Measurements from ENCODE around the gene LARGE1. TPM values are rescaled to one million over a fixed set of nuclear protein-coding genes. Genes with fewer than 3 reads are reported as not detected.

Gene LARGE1
- total RNA-seq, 1 experiment from 2014 or later, result 1.5 TPM

- no peak overlapping the region for H3K9ac ChIP-seq (ENCODE audit: low read length)
- no peak overlapping the region for H3K4me3 ChIP-seq (replicated peaks in 1 of 2; ENCODE audit: low read depth in 1 of 2, low read length in 2 of 2)
- no peaks in the 10 kb centered on the region for H3K4me1 ChIP-seq (ENCODE audit: control insufficient read depth in 1 of 2, insufficient read depth in 2 of 2, low read length in 2 of 2)
- H3K9me2 ChIP-seq (ENCODE audit: insufficient read depth), result no peaks in the 10 kb centered on the region
- H3K4me2 ChIP-seq (ENCODE audit: low read length), result no peak overlapping the region
- H3K36me3 ChIP-seq (ENCODE audit: control insufficient read depth in 1 of 2, insufficient read depth in 2 of 2, low read length in 2 of 2), result no peaks in the 10 kb centered on the region
- H2AFZ ChIP-seq (ENCODE audit: low read depth, low read length, poor library complexity, severe bottlenecking), result no peak overlapping the region
- ATAC-seq (no peak), DNase-seq (ENCODE audit: low read depth, low spot score) (no peak)
- TF ChIP-seq EZH2phosphoT487 (IDR thresholded peaks at IDR 0.05; ENCODE audit: borderline replicate concordance) (no peak), CBX3 (IDR thresholded peaks at IDR 0.05; ENCODE audit: low read depth) (no peak)
- intact Hi-C loops (cut with micrococcal nuclease), result no loop called here
- POLR2A ChIA-PET, result no interaction called here
- H3K9me3 ChIP-seq (ENCODE audit: control insufficient read depth in 1 of 2, insufficient read depth in 1 of 2, low read depth in 1 of 2, low read length in 2 of 2), result peaks cover 5 to 36% of the 10 kb centered on the region in 2 experiments; a peak in 2 of 4 replicates
- RAD21 ChIA-PET (ENCODE audit: low non-redundant PET in 1 of 2, low total read pairs in 2 of 2, uncharacterized antibody in 2 of 2, unreplicated experiment in 2 of 2), result no interaction called here
- H3K79me2 ChIP-seq (ENCODE audit: insufficient read depth, low read length), result no peaks in the 10 kb centered on the region
- no peaks in the 10 kb centered on the region for H4K20me1 ChIP-seq (ENCODE audit: insufficient read depth)
- no peaks in the 10 kb centered on the region for H3K27me3 ChIP-seq (ENCODE audit: insufficient read depth, low read length)
- no TSS peak for BruUV-seq (replicated peaks)
- H3K27ac ChIP-seq (ENCODE audit: low read depth, low read length), result no peak overlapping the region
- CTCF ChIA-PET, result no interaction called here
Measured at GRCh38 chr22:33440756-33441155, 479.5 kb downstream of the LARGE1 start.

- Histone ChIP-seq H3K79me2 (ENCODE audit: insufficient read depth, low read length) (no peaks in the 10 kb centered on the region), H3K9me2 (ENCODE audit: insufficient read depth) (no peaks in the 10 kb centered on the region), H3K4me2 (ENCODE audit: low read length) (no peak overlapping the region), H3K36me3 (ENCODE audit: control insufficient read depth in 1 of 2, insufficient read depth in 2 of 2, low read length in 2 of 2) (no peaks in the 10 kb centered on the region), H3K4me3 (replicated peaks in 1 of 2; ENCODE audit: low read depth in 1 of 2, low read length in 2 of 2) (no peak overlapping the region), H3K9me3 (ENCODE audit: control insufficient read depth in 1 of 2, insufficient read depth in 1 of 2, low read depth in 1 of 2, low read length in 2 of 2) (peaks cover 5 to 44% of the 10 kb centered on the region in 2 experiments; a peak in 2 of 4 replicates), H3K27ac (ENCODE audit: low read depth, low read length) (no peak overlapping the region), H3K4me1 (ENCODE audit: control insufficient read depth in 1 of 2, insufficient read depth in 2 of 2, low read length in 2 of 2) (no peaks in the 10 kb centered on the region), H2AFZ (ENCODE audit: low read depth, low read length, poor library complexity, severe bottlenecking) (no peak overlapping the region), H4K20me1 (ENCODE audit: insufficient read depth) (no peaks in the 10 kb centered on the region), H3K27me3 (ENCODE audit: insufficient read depth, low read length) (no peaks in the 10 kb centered on the region), H3K9ac (ENCODE audit: low read length) (no peak overlapping the region)
- CTCF ChIA-PET, result no interaction called here
- no TSS peak for BruUV-seq (replicated peaks)
- TF ChIP-seq CTCF (IDR thresholded peaks at IDR 0.05 in 2 of 3, conservative IDR thresholded peaks at IDR 0.05 in 1 of 3; ENCODE audit: borderline replicate concordance in 1 of 3, insufficient read depth in 1 of 3, low read depth in 2 of 3, low read length in 2 of 3), result no peak
- TF ChIP-seq CEBPB (IDR thresholded peaks at IDR 0.05; ENCODE audit: low read depth), result no peak
- no peak for TF ChIP-seq SIN3A (IDR thresholded peaks at IDR 0.05; ENCODE audit: low read depth)
- no peak for TF ChIP-seq JUND (IDR thresholded peaks at IDR 0.05)
- no peak for TF ChIP-seq REST (IDR thresholded peaks at IDR 0.05; ENCODE audit: low read depth)
- RAD21 ChIA-PET (ENCODE audit: low non-redundant PET in 1 of 2, low total read pairs in 2 of 2, uncharacterized antibody in 2 of 2, unreplicated experiment in 2 of 2), result no interaction called here
- DNase-seq (ENCODE audit: low read depth, low spot score) (no peak), ATAC-seq (no peak)
- intact Hi-C loops (cut with micrococcal nuclease), result no loop called here
- POLR2A ChIA-PET, result no interaction called here
Measured at GRCh38 chr22:33438273-33438672, 482.0 kb downstream of the LARGE1 start.
